PC-3 (cell line): ENCODE data around the gene IYD. TPM values are rescaled to one million over a fixed set of nuclear protein-coding genes. Genes with fewer than 3 reads are reported as not detected.

Experiments
- ATAC-seq: fragments of 200-7000 bp; cut with Tn5 transposase; 2 replicates; pipeline ENCODE4 v1.9.1; 2020; ENCODE audit warnings: mild to moderate bottlenecking, moderate library complexity
- BruUV-seq: library from RNA; stranded (reverse); fragments of 400-500 nt; replicated peaks from 2 replicates; lab custom pipeline; 2021; lab: Mats Ljungman, UMichigan
- CTCF ChIA-PET: fragments of 300-600 bp; sonication (Branson Sonifier 250); formaldehyde crosslinking; loops from one replicate; lab custom pipeline; 2022; ENCODE audit warnings: antibody characterized with exemption; lab: Charles Lee
- POLR2A ChIA-PET: fragments of 300-600 bp; sonication (Branson Sonifier 250); formaldehyde crosslinking; loops from one replicate; lab custom pipeline; 2022; ENCODE audit warnings: antibody characterized with exemption; ENCODE audit not compliant: unreplicated experiment; lab: Charles Lee
- DNase-seq: peaks from one replicate; pipeline ENCODE4 v3.0.0-alpha.2; 2015
- H2AFZ ChIP-seq: fragments of 300-600 bp; sonication (generic); 2 replicates; pipeline ENCODE4 v1.6.0; 2016; ENCODE audit warnings: antibody characterized with exemption, low read length
- H3F3A ChIP-seq: fragments of 300-600 bp; sonication (generic); one replicate; pipeline ENCODE4 v1.6.0; 2017; ENCODE audit warnings: antibody characterized with exemption, low read length, control low read depth, mild to moderate bottlenecking; ENCODE audit not compliant: unreplicated experiment
- H3K27ac ChIP-seq: fragments of 300-600 bp; sonication (generic); 2 replicates; pipeline ENCODE4 v1.5.1; 2016; ENCODE audit warnings: mild to moderate bottlenecking, low read length
- H3K27me3 ChIP-seq: fragments of 300-600 bp; sonication (generic); 2 replicates; pipeline ENCODE4 v1.6.1; 2016; ENCODE audit warnings: low read length, mixed read lengths
- H3K36me3 ChIP-seq: fragments of 300-600 bp; sonication (generic); 2 replicates; pipeline ENCODE4 v1.6.1; 2016; ENCODE audit warnings: low read depth, mixed run types, low read length, mixed read lengths
- H3K4me1 ChIP-seq: fragments of 300-600 bp; sonication (generic); 2 replicates; pipeline ENCODE4 v1.5.1; 2016; ENCODE audit warnings: low read length; ENCODE audit not compliant: insufficient read depth
- H3K4me2 ChIP-seq: fragments of 300-600 bp; sonication (generic); 2 replicates; pipeline ENCODE4 v1.6.0; 2016; ENCODE audit warnings: low read length
- H3K4me3 ChIP-seq: fragments of 300-600 bp; sonication (generic); 2 replicates; pipeline ENCODE4 v1.5.1; 2016; ENCODE audit warnings: mild to moderate bottlenecking, low read length, mixed read lengths
- H3K79me2 ChIP-seq: fragments of 300-600 bp; sonication (generic); 2 replicates; pipeline ENCODE4 v1.6.1; 2017; ENCODE audit warnings: low read length, mixed read lengths
- H3K9ac ChIP-seq: fragments of 300-600 bp; sonication (generic); 2 replicates; pipeline ENCODE4 v1.6.0; 2016; ENCODE audit warnings: mild to moderate bottlenecking, low read length
- H3K9me2 ChIP-seq: fragments of 300-600 bp; sonication (generic); replicated peaks from 2 replicates; pipeline ENCODE4 v1.6.1; 2016; ENCODE audit warnings: mixed run types, low read length, mixed read lengths
- H3K9me3 ChIP-seq: fragments of 300-600 bp; sonication (generic); 2 replicates; pipeline ENCODE4 v1.6.1; 2016; ENCODE audit warnings: low read length, mixed read lengths
- H4K20me1 ChIP-seq: fragments of 300-600 bp; sonication (generic); 2 replicates; pipeline ENCODE4 v1.6.1; 2016; ENCODE audit warnings: low read length, mixed read lengths
- CTCF ChIP-seq: fragments of 300-600 bp; sonication (generic); conservative IDR thresholded peaks from 2 replicates; pipeline ENCODE4 v1.5.1; 2017; ENCODE audit warnings: antibody characterized with exemption, low read depth, mild to moderate bottlenecking, low read length
- EZH2 ChIP-seq: fragments of 300-600 bp; sonication (generic); IDR thresholded peaks from one replicate; pipeline ENCODE4 v1.6.1; 2017; ENCODE audit warnings: antibody characterized with exemption, mild to moderate bottlenecking, low read length; ENCODE audit not compliant: unreplicated experiment
- EZH2phosphoT487 ChIP-seq: fragments of 300-600 bp; sonication (generic); IDR thresholded peaks from 2 replicates; pipeline ENCODE4 v1.6.1; 2018; ENCODE audit warnings: mild to moderate bottlenecking, antibody characterized with exemption, low read length, borderline replicate concordance
- intact Hi-C: fragments of 100-400 bp; cut with micrococcal nuclease; formaldehyde crosslinking; loops from 2 replicates; pipeline ENCODE4 v1.9.0; 2023
- total RNA-seq: library from RNA; depleted of rRNA; stranded (reverse); fragments of >200 nt; gene quantifications from 2 replicates; pipeline ENCODE4 v1.2.3, GENCODE V29; 2014

The IYD gene
- total RNA-seq, 1 experiment from 2014 or later, result 0.04 TPM

GRCh38 chr6:150439373-150439772, 70.6 kb downstream of the IYD start:
- no peak overlapping the region for H3K9ac ChIP-seq
- H3F3A ChIP-seq, result no peaks in the 10 kb centered on the region
- ChIA-PET CTCF (no interaction called here), POLR2A (no interaction called here)
- H3K27me3 ChIP-seq, result no peaks in the 10 kb centered on the region
- H3K4me3 ChIP-seq, result no peak overlapping the region
- no peaks in the 10 kb centered on the region for H3K9me2 ChIP-seq
- intact Hi-C loops, result no loop called here
- DNase-seq (no peak), ATAC-seq (no peak)
- no TSS peak for BruUV-seq
- H3K27ac ChIP-seq, result no peak overlapping the region
- TF ChIP-seq CTCF (no peak), EZH2phosphoT487 (no peak), EZH2 (no peak)
- no peak overlapping the region for H2AFZ ChIP-seq
- H3K9me3 ChIP-seq, result no peaks in the 10 kb centered on the region
- H4K20me1 ChIP-seq, result no peaks in the 10 kb centered on the region
- H3K79me2 ChIP-seq, result no peaks in the 10 kb centered on the region
- H3K36me3 ChIP-seq, result no peaks in the 10 kb centered on the region
- H3K4me2 ChIP-seq, result no peak overlapping the region
- H3K4me1 ChIP-seq, result no peaks in the 10 kb centered on the region

GRCh38 chr6:150443621-150444020, 74.8 kb downstream of the IYD start:
- H3K36me3 ChIP-seq, result no peaks in the 10 kb centered on the region
- POLR2A ChIA-PET, result no interaction called here
- DNase-seq (no peak), ATAC-seq (no peak)
- H3K9me2 ChIP-seq, result no peaks in the 10 kb centered on the region
- H3K9ac ChIP-seq, result no peak overlapping the region
- H3K9me3 ChIP-seq, result no peaks in the 10 kb centered on the region
- no peaks in the 10 kb centered on the region for H4K20me1 ChIP-seq
- no peaks in the 10 kb centered on the region for H3K4me1 ChIP-seq
- no peak for TF ChIP-seq EZH2
- no peak for TF ChIP-seq CTCF
- no peak for TF ChIP-seq EZH2phosphoT487
- H3K27ac ChIP-seq, result no peak overlapping the region
- no peaks in the 10 kb centered on the region for H3K79me2 ChIP-seq
- no peak overlapping the region for H3K4me2 ChIP-seq
- H3K4me3 ChIP-seq, result no peak overlapping the region
- no peaks in the 10 kb centered on the region for H3K27me3 ChIP-seq
- no peak overlapping the region for H2AFZ ChIP-seq
- CTCF ChIA-PET, result no interaction called here
- no TSS peak for BruUV-seq
- H3F3A ChIP-seq, result no peaks in the 10 kb centered on the region
- intact Hi-C loops, result no loop called here

DNA sequence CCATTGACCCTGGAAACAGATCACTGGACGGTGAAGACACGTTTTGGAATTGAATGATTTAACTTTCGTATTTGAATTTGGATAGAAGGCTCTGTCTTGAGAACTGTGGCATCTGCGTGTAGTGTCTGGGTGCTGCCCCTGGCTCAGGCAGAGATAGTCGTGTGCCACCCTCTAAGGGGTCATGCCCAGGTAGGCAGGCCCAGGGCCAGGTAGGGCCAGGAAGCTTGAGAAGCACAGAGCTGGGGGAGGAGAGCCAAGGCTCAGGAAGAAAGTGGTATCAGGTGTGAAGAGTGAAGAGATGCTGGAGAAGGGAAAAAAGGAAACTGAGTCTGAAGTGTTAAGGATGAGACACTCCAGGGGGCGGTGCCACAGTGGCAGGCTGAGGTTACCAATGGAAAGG, 75.5 kb downstream of the IYD start:
- Histone ChIP-seq H3K4me3 (no peak overlapping the region), H3K36me3 (no peaks in the 10 kb centered on the region), H2AFZ (no peak overlapping the region), H3K4me2 (no peak overlapping the region), H3K9ac (no peak overlapping the region), H4K20me1 (no peaks in the 10 kb centered on the region), H3K79me2 (no peaks in the 10 kb centered on the region), H3K9me3 (no peaks in the 10 kb centered on the region), H3K9me2 (no peaks in the 10 kb centered on the region), H3K27me3 (no peaks in the 10 kb centered on the region), H3F3A (no peaks in the 10 kb centered on the region), H3K27ac (no peak overlapping the region), H3K4me1 (no peaks in the 10 kb centered on the region)
- TF ChIP-seq CTCF (no peak), EZH2phosphoT487 (no peak), EZH2 (no peak)
- BruUV-seq, result no TSS peak
- POLR2A ChIA-PET, result no interaction called here
- DNase-seq (no peak), ATAC-seq (no peak)
- intact Hi-C loops, result no loop called here
- CTCF ChIA-PET, result no interaction called here
